Measurements from ENCODE around the gene CBFA2T3. TPM values are rescaled to one million over a fixed set of nuclear protein-coding genes. Genes with fewer than 3 reads are reported as not detected.

CBFA2T3 gene
- total and polyA plus RNA-seq, 7 experiments from 2014 or later: 0.14 to 25.2 (median 0.38) TPM; not detected in 1

DNA sequence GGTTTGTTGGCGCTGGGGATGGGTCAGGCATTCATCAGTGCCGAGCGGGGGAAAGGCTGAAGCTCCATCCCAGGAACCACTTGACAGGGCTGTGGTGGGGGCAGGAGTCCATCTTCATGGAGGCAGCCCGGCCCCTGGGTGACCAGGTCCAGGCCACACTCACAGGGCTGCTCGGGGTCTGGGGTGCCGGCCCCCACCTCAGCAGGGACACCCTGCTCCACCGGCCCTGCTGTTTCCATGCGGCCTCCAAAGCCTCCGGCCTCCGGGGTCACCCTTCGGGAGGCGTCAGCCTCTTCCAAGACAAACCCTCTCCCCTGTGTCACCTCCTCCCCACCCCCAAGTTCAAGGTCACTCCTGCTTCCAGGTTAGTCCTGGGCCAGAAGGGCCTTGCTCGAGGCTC lies 142.3 kb downstream of the CBFA2T3 start:
- Mint-ChIP-seq H3K27ac (no peak overlapping the region), H3K36me3 (peaks cover 0 to 5% (median 0%) of the 10 kb centered on the region in 5 donors), H3K4me1 (no peaks in the 10 kb centered on the region), H3K9me3 (no peaks in the 10 kb centered on the region), H3K4me3 (no peak overlapping the region), H3K27me3 (no peaks in the 10 kb centered on the region)
- Histone ChIP-seq H3K27ac (ENCODE audit: low read depth, low read length) (no peak overlapping the region), H3K36me3 (ENCODE audit: control insufficient read depth in 2 of 3, insufficient read depth in 3 of 3, low read length in 3 of 3) (peaks cover 0 to 28% (median 0%) of the 10 kb centered on the region in 3 experiments), H3K27me3 (ENCODE audit: control insufficient read depth in 2 of 2, insufficient read depth in 2 of 2, low read length in 2 of 2) (no peaks in the 10 kb centered on the region), H3K4me1 (ENCODE audit: control insufficient read depth in 2 of 2, insufficient read depth in 2 of 2, low read length in 2 of 2) (no peaks in the 10 kb centered on the region), H3K4me3 (ENCODE audit: low read length) (no peak overlapping the region), H3K9me3 (ENCODE audit: control insufficient read depth in 2 of 3, low read length in 3 of 3) (no peaks in the 10 kb centered on the region)
- ATAC-seq (no peak), DNase-seq (no peak)
- POLR2A ChIA-PET: no interaction called here
- CTCF ChIA-PET: interaction anchor here (0.6 kb wide), 1 partner anchor 11 kb away, joined by 4 read pairs; no protein-coding TSS in a partner anchor
- intact Hi-C loops (cut with micrococcal nuclease): no loop called here

DNA sequence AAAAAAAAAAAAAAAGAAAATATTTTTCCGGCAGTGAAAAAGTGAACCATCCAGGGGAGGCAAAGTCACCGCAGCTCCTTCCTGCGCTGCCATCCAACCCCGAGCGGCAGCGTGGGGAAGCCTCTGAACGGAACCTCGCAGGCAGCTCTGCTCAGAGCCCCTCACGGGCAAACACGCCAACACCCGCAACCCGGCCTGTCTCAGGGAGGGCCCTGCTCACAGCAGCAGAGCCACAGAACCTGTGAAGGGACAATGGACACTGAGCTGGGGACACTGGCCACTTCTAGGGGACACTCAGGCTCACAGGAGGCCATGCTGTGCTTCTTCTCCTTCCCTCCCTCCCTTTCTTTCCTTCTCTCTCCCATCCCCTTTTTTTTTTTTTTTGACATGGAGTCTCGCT lies 143.9 kb downstream of the CBFA2T3 start:
- no peak overlapping the region for H3K27ac ChIP-seq (ENCODE audit: low read depth, low read length)
- no peak for ATAC-seq
- DNase-seq: no peak
- Mint-ChIP-seq H3K4me1 (no peaks in the 10 kb centered on the region), H3K4me3 (no peak overlapping the region), H3K27me3 (no peaks in the 10 kb centered on the region), H3K9me3 (no peaks in the 10 kb centered on the region), H3K27ac (no peak overlapping the region), H3K36me3 (peaks cover 0 to 5% (median 0%) of the 10 kb centered on the region in 5 donors)
- H3K9me3 ChIP-seq (ENCODE audit: control insufficient read depth in 2 of 3, low read length in 3 of 3): no peaks in the 10 kb centered on the region
- no peak overlapping the region for H3K4me3 ChIP-seq (ENCODE audit: low read length)
- H3K4me1 ChIP-seq (ENCODE audit: control insufficient read depth in 2 of 2, insufficient read depth in 2 of 2, low read length in 2 of 2): no peaks in the 10 kb centered on the region
- POLR2A ChIA-PET: no interaction called here
- intact Hi-C loops (cut with micrococcal nuclease): no loop called here
- peaks cover 0 to 31% (median 0%) of the 10 kb centered on the region in 3 experiments for H3K36me3 ChIP-seq (ENCODE audit: control insufficient read depth in 2 of 3, insufficient read depth in 3 of 3, low read length in 3 of 3)
- no peaks in the 10 kb centered on the region for H3K27me3 ChIP-seq (ENCODE audit: control insufficient read depth in 2 of 2, insufficient read depth in 2 of 2, low read length in 2 of 2)
- CTCF ChIA-PET: interaction anchor here (0.7 kb wide), 1 partner anchor 153 kb away, joined by 3 read pairs; no protein-coding TSS in a partner anchor

DNA sequence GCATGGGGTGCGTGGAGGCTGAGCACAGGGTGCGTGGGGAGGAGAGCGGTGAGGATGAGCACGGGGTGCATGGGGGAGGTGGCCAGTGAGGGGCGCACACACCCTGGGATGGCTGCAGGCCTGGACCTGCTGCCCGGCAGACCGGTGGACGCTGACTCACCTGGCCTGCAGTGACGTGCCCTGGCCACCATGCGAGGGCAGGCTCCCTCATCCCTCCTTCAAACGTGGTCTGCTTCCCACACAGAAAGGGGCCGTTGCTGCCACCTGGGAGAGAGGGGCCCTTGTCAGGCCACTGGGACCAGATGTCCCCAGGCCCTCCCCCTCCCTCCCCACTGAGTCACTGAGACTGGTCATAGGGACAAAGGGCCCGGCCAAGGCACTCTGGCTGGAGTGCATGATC lies 145.2 kb downstream of the CBFA2T3 start:
- Histone ChIP-seq H3K27me3 (ENCODE audit: control insufficient read depth in 2 of 2, insufficient read depth in 2 of 2, low read length in 2 of 2) (no peaks in the 10 kb centered on the region), H3K9me3 (ENCODE audit: control insufficient read depth in 2 of 3, low read length in 3 of 3) (no peaks in the 10 kb centered on the region), H3K4me3 (ENCODE audit: low read length) (no peak overlapping the region), H3K36me3 (ENCODE audit: control insufficient read depth in 2 of 3, insufficient read depth in 3 of 3, low read length in 3 of 3) (peaks cover 0 to 37% (median 0%) of the 10 kb centered on the region in 3 experiments), H3K4me1 (ENCODE audit: control insufficient read depth in 2 of 2, insufficient read depth in 2 of 2, low read length in 2 of 2) (no peaks in the 10 kb centered on the region), H3K27ac (ENCODE audit: low read depth, low read length) (no peak overlapping the region)
- intact Hi-C loops (cut with micrococcal nuclease): no loop called here
- Mint-ChIP-seq H3K27me3 (no peaks in the 10 kb centered on the region), H3K27ac (no peak overlapping the region), H3K4me3 (no peak overlapping the region), H3K36me3 (peaks cover 0 to 5% (median 0%) of the 10 kb centered on the region in 5 donors), H3K4me1 (no peaks in the 10 kb centered on the region), H3K9me3 (no peaks in the 10 kb centered on the region)
- CTCF ChIA-PET: no interaction called here
- POLR2A ChIA-PET: no interaction called here
- no peak for ATAC-seq
- DNase-seq: no peak

DNA sequence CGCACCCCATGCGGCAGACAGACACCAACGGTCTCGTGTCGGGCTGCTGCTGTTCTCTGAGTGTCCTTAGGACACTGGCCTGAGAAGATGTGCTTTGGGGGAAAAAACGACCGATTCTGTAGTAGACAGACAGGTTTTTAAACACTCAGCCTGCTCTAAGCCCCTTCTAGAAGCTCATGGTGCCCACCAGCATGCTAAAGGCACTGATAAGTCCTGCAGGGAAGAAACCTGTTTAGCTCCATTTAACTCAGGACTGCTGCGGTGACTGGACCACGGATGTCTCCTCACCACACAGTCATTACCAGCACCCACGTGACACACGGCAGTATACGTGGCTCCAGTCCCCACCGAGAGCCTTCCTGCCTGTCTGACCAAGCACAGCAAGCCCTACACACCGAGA lies 146.2 kb downstream of the CBFA2T3 start:
- H3K36me3 ChIP-seq (ENCODE audit: control insufficient read depth in 2 of 3, insufficient read depth in 3 of 3, low read length in 3 of 3): peaks cover 0 to 35% (median 0%) of the 10 kb centered on the region in 3 experiments
- CTCF ChIA-PET: no interaction called here
- peaks cover 0 to 5% (median 0%) of the 10 kb centered on the region in 5 donors for H3K36me3 Mint-ChIP-seq
- no peak overlapping the region for H3K4me3 ChIP-seq (ENCODE audit: low read length)
- no peaks in the 10 kb centered on the region for H3K9me3 Mint-ChIP-seq
- H3K4me3 Mint-ChIP-seq: no peak overlapping the region
- H3K4me1 ChIP-seq (ENCODE audit: control insufficient read depth in 2 of 2, insufficient read depth in 2 of 2, low read length in 2 of 2): no peaks in the 10 kb centered on the region
- DNase-seq (no peak), ATAC-seq (no peak)
- intact Hi-C loops (cut with micrococcal nuclease): no loop called here
- POLR2A ChIA-PET: no interaction called here
- H3K9me3 ChIP-seq (ENCODE audit: control insufficient read depth in 2 of 3, low read length in 3 of 3): no peaks in the 10 kb centered on the region
- no peaks in the 10 kb centered on the region for H3K4me1 Mint-ChIP-seq
- no peak overlapping the region for H3K27ac ChIP-seq (ENCODE audit: low read depth, low read length)
- no peak overlapping the region for H3K27ac Mint-ChIP-seq
- H3K27me3 Mint-ChIP-seq: no peaks in the 10 kb centered on the region
- H3K27me3 ChIP-seq (ENCODE audit: control insufficient read depth in 2 of 2, insufficient read depth in 2 of 2, low read length in 2 of 2): no peaks in the 10 kb centered on the region

DNA sequence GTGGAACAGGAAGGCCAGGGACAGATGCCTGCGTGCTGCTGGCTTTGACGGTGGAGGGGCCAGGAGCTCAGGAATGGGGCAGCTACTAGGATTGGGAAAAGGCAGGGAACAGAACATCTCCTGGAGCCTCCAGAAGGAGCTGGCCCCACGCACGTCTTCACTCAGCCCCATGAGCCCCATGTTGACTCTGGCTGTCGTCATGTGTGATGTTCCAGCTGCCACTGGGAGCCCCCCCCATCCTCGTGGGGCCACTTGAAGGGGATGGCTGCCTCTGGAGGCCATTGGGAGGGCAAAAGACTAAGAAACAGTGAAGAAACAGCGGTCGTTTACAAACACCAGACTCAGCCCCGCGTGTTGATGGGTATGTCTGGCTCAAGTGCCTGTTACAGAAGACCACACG lies 146.7 kb downstream of the CBFA2T3 start:
- no peaks in the 10 kb centered on the region for H3K9me3 Mint-ChIP-seq
- ChIA-PET POLR2A (no interaction called here), CTCF (no interaction called here)
- H3K27ac Mint-ChIP-seq: no peak overlapping the region
- Histone ChIP-seq H3K4me1 (ENCODE audit: control insufficient read depth in 2 of 2, insufficient read depth in 2 of 2, low read length in 2 of 2) (no peaks in the 10 kb centered on the region), H3K27me3 (ENCODE audit: control insufficient read depth in 2 of 2, insufficient read depth in 2 of 2, low read length in 2 of 2) (no peaks in the 10 kb centered on the region), H3K4me3 (ENCODE audit: low read length) (no peak overlapping the region), H3K27ac (ENCODE audit: low read depth, low read length) (no peak overlapping the region), H3K9me3 (ENCODE audit: control insufficient read depth in 2 of 3, low read length in 3 of 3) (no peaks in the 10 kb centered on the region), H3K36me3 (ENCODE audit: control insufficient read depth in 2 of 3, insufficient read depth in 3 of 3, low read length in 3 of 3) (peaks cover 0 to 35% (median 0%) of the 10 kb centered on the region in 3 experiments)
- DNase-seq: no peak
- no peak for ATAC-seq
- H3K27me3 Mint-ChIP-seq: no peaks in the 10 kb centered on the region
- no peaks in the 10 kb centered on the region for H3K4me1 Mint-ChIP-seq
- peaks cover 0 to 4% (median 0%) of the 10 kb centered on the region in 5 donors for H3K36me3 Mint-ChIP-seq
- no peak overlapping the region for H3K4me3 Mint-ChIP-seq
- intact Hi-C loops (cut with micrococcal nuclease): no loop called here

DNA sequence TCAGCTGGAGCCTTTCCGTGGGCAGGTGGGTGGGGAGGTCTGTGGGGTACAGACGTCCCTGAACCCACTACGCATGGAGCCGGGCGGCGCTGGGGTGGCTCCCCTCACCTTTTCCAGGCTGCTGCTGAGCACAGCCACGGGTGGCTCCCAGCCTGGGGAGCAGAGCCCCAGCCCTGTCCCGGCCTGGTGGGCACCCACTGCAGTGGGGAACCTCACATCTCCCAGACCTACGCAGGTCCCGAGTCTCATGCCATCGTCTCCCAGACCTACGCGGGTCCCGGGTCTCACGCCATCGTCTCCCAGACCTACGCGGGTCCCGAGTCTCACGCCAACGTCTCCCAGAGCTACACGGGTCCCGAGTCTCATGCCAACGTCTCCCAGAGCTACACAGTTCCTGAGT lies 148.3 kb downstream of the CBFA2T3 start:
- intact Hi-C loops (cut with micrococcal nuclease): no loop called here
- H3K27me3 ChIP-seq (ENCODE audit: control insufficient read depth in 2 of 2, insufficient read depth in 2 of 2, low read length in 2 of 2): no peaks in the 10 kb centered on the region
- POLR2A ChIA-PET: no interaction called here
- H3K4me1 Mint-ChIP-seq: no peaks in the 10 kb centered on the region
- H3K27ac ChIP-seq (ENCODE audit: low read depth, low read length): no peak overlapping the region
- H3K9me3 ChIP-seq (ENCODE audit: control insufficient read depth in 2 of 3, low read length in 3 of 3): no peaks in the 10 kb centered on the region
- no peak overlapping the region for H3K4me3 ChIP-seq (ENCODE audit: low read length)
- no peaks in the 10 kb centered on the region for H3K9me3 Mint-ChIP-seq
- no peak overlapping the region for H3K27ac Mint-ChIP-seq
- no peak overlapping the region for H3K4me3 Mint-ChIP-seq
- peaks cover 0 to 39% (median 0%) of the 10 kb centered on the region in 3 experiments for H3K36me3 ChIP-seq (ENCODE audit: control insufficient read depth in 2 of 3, insufficient read depth in 3 of 3, low read length in 3 of 3)
- CTCF ChIA-PET: no interaction called here
- H3K27me3 Mint-ChIP-seq: no peaks in the 10 kb centered on the region
- H3K36me3 Mint-ChIP-seq: no peaks in the 10 kb centered on the region
- no peak for DNase-seq
- no peaks in the 10 kb centered on the region for H3K4me1 ChIP-seq (ENCODE audit: control insufficient read depth in 2 of 2, insufficient read depth in 2 of 2, low read length in 2 of 2)
- ATAC-seq: no peak

DNA sequence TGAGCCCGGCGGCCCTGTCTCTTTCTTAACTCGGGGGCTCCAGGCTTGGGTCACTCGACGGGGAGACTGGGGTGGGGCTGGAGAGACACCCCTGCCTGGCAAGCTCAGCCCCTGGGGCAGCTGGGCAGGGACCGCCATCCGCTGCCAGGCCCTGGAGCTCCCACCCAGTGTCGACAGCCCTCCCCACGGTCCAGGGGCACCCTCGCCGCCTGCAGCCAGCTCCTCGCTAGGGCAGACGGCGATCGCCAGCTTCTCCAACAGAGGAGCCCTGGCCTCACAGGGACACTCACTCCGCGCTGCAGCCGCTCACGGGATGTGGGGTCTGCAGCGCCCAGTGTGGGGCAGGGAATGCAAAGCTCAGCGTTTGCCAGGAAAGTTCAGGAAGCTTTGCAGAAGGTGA lies 149.3 kb downstream of the CBFA2T3 start:
- Mint-ChIP-seq H3K36me3 (peaks cover 0 to 4% (median 0%) of the 10 kb centered on the region in 5 donors), H3K27me3 (no peaks in the 10 kb centered on the region), H3K27ac (no peak overlapping the region), H3K4me3 (no peak overlapping the region), H3K9me3 (no peaks in the 10 kb centered on the region), H3K4me1 (no peaks in the 10 kb centered on the region)
- ATAC-seq (no peak), DNase-seq (no peak)
- Histone ChIP-seq H3K9me3 (ENCODE audit: control insufficient read depth in 2 of 3, low read length in 3 of 3) (no peaks in the 10 kb centered on the region), H3K4me1 (ENCODE audit: control insufficient read depth in 2 of 2, insufficient read depth in 2 of 2, low read length in 2 of 2) (no peaks in the 10 kb centered on the region), H3K27me3 (ENCODE audit: control insufficient read depth in 2 of 2, insufficient read depth in 2 of 2, low read length in 2 of 2) (no peaks in the 10 kb centered on the region), H3K4me3 (ENCODE audit: low read length) (no peak overlapping the region), H3K27ac (ENCODE audit: low read depth, low read length) (no peak overlapping the region), H3K36me3 (ENCODE audit: control insufficient read depth in 2 of 3, insufficient read depth in 3 of 3, low read length in 3 of 3) (peaks cover 0 to 44% (median 0%) of the 10 kb centered on the region in 3 experiments)
- ChIA-PET CTCF (interaction anchor here (0.6 kb wide), 1 partner anchor 12 kb away, joined by 3 read pairs; no protein-coding TSS in a partner anchor), POLR2A (no interaction called here)
- intact Hi-C loops (cut with micrococcal nuclease): no loop called here
